Stimulated activated CD8-positive, alpha-beta memory T cell treated with anti-CD3 and anti-CD28 coated beads, Interleukin-4, amount 100 ng/mL, for 4 hours (primary cell): ENCODE results near the gene DNAJC18.
"Not testable (repeated sequence)": the region's sequence is repeated elsewhere in the genome, so short reads cannot be mapped to it uniquely, and the experiment has no call there.

Experiments
- DNase-seq, 2 donors: peaks; one replicate each; pipeline ENCODE4 v3.0.0-alpha.2; 2020; ENCODE audit warnings: low read depth in 2 of 2, low spot score in 1 of 2

Gene DNAJC18

DNA sequence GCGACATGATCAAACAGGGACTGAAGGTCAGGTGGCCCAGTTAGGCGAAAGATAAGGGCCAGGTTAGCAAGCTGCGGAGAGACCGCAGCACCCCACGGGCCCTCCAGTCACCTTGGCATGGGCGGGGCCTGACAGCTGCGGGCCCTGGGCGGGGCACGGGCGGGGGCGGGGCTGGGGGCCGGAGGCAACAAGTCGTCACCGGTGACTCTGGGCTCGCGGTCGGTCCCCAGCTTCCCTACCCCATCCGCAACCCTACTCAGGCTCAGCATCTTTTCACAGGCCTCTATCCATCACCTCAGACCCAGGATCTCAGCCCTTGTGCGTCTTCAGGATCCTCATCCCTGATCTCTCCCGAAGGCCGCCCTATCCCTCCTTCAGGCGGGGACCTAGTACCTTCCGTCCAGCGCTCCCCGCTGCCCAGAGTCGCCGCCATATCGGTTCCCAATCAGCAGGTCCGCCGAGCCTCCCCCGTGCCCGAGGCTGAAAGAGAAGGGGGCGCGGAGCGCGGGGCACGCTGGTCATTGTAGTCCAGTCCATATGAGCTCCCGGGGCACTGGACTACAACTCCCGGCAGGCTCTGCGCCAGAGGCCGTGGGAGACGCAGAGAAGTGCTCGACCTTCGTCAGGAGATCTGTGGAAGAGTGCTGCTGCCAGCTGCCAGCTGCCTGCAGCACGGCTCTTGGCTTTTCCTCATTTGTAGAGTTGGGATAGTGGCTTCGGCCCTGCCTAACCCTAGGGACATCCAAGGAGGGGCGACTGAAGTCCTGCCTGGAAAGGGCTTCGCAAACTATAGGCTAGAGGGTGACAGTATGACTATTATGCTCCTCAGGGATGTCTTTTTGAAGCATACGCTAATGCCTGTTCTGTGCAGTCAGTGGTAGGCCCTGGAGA, at the start of gene DNAJC18:
Gene DNAJC18, minus strand, starts transcription at position 513 of the 891 bp plus-strand sequence. Its CDS starts 80 bp downstream, at position 433.
- DNase-seq = peak; percentile 68 to 76

DNA sequence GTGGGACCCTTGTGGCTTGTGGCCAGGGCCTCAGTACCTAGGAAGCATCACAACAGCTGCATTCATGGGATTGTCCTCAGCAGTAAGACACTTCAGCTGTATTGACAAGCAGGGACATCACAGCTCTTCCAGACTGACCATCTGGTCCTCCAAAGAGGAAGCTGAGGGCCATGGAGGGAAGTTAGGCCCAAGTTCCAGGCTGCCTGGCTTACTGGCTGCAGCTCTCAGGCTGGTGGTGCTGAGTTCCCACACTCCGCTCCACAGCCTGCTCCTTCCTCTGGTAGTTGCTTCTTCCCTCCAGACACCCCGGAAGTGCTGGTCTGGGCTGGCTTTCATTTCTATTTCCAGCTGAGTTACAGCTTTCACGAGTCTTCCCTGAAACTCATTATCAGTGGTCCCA, 48.9 kb upstream of the DNAJC18 start:
- no peak for DNase-seq

GRCh38 chr5:139486201-139486600, 46.9 kb upstream of the DNAJC18 start:
- DNase-seq = no peak

- not testable (repeated sequence) for DNase-seq
Observed at GRCh38 chr5:139482890-139483208, 43.5 kb upstream of the DNAJC18 start.

DNA sequence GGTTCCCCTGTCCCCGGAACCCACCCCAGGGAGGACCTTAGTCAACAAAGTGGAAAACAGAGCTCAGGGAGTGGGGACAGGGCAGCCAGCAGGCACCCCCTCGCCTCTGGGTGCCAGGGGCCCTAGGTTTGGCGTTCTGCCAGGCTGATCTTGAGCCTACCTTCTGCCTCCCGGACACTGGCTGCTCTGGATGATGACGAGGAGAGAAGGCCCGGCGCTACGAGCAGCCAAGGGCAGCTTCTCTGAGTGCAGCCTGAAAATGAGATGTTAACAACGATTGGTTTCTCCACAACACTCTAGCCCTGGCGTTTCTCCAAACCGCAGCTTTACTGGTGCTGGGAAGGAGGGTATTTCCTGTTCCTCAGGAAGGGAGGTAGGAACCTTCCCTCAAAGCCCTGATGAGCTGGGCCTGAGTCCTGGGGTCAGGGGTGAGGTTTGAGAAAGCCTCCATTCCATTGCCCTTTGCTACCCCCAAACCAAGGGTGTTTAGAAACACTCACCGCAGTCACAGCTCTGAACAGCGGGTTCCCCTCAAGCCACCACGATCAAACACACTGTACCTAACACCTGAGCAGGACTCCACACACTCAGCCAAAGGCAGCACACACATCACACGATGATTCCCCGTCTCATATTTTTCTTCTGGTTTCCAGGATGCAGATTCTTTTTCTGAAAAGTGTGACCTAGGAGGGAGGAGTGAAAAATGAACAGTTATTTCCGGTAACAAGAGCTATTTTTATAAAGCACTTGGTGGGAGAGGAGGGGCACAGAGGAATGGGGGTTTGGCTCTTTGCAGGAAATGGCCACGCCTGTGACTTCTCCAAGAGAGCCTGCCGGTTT, 42.9 kb upstream of the DNAJC18 start, which contains the start of gene STING1:
Gene STING1, minus strand, starts transcription at position 709 of the 840 bp plus-strand sequence. CDS start 1,054 bp downstream, outside the sequence.
- no peak for DNase-seq

DNA sequence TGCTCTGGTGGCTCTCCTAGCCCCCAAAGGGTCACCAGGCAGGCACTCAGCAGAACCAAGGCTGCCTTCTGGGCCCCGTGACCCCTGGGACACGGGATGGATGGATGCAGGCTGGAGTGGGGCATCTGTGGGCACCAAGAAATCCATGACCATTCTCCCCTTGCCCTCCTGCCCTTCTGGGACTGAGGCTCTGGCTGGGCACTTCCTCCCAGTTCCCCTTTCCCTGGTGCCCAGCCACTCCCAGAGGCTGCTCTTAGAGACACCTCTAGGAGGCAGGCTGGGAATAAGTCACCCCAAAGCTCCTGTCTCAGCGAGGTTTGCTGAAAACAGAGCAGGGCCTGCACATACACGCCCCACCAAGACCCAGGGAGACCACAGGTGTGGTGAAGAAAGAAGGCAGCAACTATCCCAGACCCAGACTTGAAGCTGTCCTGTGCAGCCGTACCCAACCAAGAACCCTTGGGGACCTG, 42.3 kb upstream of the DNAJC18 start:
- DNase-seq = no peak

- no peak for DNase-seq
Observed at GRCh38 chr5:139481122-139481533, 41.8 kb upstream of the DNAJC18 start.

DNA sequence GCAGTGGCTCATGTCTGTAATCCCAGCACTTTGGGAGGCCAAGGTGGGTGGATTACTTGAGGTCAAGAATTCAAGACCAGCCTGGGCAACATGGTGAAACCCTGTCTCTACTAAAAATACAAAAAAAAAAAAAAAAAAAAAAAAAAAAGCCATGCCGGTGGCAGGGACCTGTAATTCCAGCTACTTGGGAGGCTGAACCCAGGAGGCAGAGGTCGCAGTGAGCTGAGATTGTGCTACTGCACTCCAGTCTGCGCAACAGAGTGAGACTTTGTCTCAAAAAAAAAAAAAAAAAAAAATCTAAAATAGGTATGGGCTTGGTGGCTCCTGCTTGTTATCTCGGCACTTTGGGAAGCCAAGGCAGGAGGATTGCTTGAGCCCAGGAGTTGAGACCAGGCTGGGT, 40.4 kb upstream of the DNAJC18 start:
- DNase-seq = not testable (repeated sequence)

DNA sequence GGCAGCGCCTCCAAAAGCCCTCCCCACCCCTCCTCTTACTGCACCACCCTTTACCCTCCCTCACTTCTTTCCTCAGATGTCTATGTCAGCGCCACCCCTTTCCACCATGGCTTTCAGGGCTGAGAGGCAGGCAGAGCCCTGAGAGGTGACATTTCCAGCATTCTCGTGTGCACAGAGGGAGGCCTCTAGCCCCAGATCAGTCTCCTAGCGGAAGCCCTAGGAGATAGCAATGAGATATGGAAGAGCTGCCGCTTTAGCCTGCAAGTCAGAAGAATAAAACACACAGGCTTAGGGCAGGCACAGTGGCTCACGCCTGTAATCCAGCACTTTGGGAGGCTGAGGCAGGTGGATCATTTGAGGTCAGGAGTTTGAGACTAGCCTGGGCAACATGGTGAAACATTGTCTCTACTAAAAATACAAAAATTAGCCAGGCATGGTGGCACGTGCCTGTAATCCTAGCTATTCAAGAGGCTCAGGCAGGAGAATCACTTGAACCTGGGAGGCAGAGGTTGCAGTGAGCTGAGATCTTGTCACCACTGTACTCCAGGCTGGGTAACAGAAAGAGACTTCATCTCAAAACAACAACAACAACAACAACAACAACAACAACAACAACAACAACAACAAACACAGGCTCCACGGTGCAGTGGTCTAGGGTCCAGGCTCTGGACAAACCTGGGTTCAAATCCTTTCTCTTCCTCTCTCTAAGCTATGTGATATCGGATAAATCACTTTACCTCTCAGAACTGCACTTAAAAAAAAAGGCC, 39.5 kb upstream of the DNAJC18 start:
- not testable (repeated sequence) for DNase-seq

GRCh38 chr5:139475865-139476617, 36.7 kb upstream of the DNAJC18 start:
- DNase-seq = no peak

GRCh38 chr5:139474890-139475791, 35.8 kb upstream of the DNAJC18 start:
- no peak for DNase-seq

- no peak for DNase-seq
Observed at GRCh38 chr5:139473565-139473964, 34.2 kb upstream of the DNAJC18 start.

GRCh38 chr5:139473105-139473504, 33.8 kb upstream of the DNAJC18 start:
- no peak for DNase-seq

DNA sequence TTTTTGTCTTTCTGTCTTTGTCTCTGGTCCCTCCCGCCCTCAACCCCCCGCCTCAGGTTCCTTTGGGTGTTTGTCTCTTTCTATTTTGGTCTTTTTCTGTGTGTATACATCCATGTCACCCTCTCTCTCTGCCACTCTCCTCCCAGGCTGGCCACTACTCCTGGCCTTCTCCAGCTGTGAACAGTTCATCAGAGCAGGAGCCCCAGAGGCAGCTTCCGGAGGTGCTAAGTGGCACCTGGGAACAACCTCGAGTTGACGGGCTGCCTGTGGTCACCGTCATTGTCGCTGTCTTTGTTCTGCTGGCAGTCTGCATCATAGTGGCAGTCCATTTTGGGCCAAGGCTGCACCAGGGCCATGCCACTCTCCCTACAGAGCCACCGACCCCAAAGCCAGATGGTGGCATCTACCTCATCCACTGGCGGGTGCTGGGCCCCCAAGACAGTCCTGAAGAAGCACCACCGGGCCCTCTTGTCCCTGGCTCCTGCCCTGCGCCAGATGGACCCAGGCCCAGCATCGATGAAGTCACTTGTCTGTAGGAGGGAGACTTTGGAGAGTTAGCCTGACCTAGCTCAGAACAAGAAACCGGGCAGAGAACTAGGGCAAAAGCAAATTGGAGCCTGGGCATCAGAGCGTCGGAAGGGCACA, 33.2 kb upstream of the DNAJC18 start:
- DNase-seq = no peak

DNA sequence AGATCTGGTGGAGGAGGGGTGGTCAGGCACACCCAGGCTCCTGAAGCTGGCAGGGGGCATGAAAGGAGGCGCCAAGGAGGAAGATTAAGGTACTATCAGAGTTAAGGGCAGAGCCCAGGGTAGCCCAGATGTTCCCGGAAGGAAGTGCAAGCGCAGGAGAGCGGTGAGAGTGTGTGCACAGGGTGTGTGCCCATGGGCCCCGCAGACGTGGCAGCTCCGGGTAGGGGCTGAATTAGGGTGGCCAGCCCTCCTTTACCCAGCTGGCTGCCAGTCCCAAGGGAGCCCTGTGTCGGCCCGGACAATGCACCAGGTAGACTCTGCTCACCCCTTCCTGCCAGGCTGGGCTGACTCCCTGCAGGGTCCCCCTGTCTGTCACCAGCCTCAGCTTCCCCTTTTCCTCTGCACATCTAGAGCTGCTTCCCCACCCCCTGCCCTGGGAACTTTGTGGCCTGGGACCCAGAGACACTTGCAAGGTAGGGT, 31.5 kb upstream of the DNAJC18 start, which contains the start of gene SMIM33:
Gene SMIM33, plus strand, starts transcription at position 184 of the 480 bp plus-strand sequence. Its CDS starts 118 bp downstream, at position 302.
- no peak for DNase-seq

- DNase-seq = no peak
Observed at GRCh38 chr5:139468421-139468931, 29.2 kb upstream of the DNAJC18 start.

- no peak for DNase-seq
Observed at GRCh38 chr5:139462586-139463276, 23.4 kb upstream of the DNAJC18 start, which contains the start of gene ECSCR. TSS of gene ECSCR (minus strand) at chr5:139462743. CDS start at chr5:139462670, 73 bp downstream.

GRCh38 chr5:139461698-139462097, 22.4 kb upstream of the DNAJC18 start:
- no peak for DNase-seq
